HG03558 (cell line): Measurements from ENCODE around the gene TRAF3IP3.

Experiments used
- ATAC-seq: cut with Tn5 transposase; IDR thresholded peaks from one replicate; pipeline ENCODE4 v1.9.1; 2021; ENCODE audit warnings: moderate number of reproducible peaks; ENCODE audit not compliant: unreplicated experiment; ENCODE audit errors: extremely low read depth

The TRAF3IP3 gene

GRCh38 chr1:209755926-209756614 lies at the start of gene TRAF3IP3:
TSS of gene TRAF3IP3 (plus strand) at chr1:209756053. CDS start at chr1:209760040, 3,987 bp downstream.
- ATAC-seq = peak; percentile 44

- ATAC-seq = no peak
Measured at GRCh38 chr1:209706622-209707021, 49.2 kb upstream of the TRAF3IP3 start.

- ATAC-seq = no peak
Measured at GRCh38 chr1:209707308-209707707, 48.5 kb upstream of the TRAF3IP3 start.

GRCh38 chr1:209708297-209708696 lies 47.6 kb upstream of the TRAF3IP3 start:
- no peak for ATAC-seq

GRCh38 chr1:209710093-209710492 lies 45.8 kb upstream of the TRAF3IP3 start:
- no peak for ATAC-seq

- ATAC-seq = no peak
Measured at GRCh38 chr1:209710847-209711246, 45.0 kb upstream of the TRAF3IP3 start.

GRCh38 chr1:209714338-209714737 lies 41.5 kb upstream of the TRAF3IP3 start:
- no peak for ATAC-seq

GRCh38 chr1:209715314-209715713 lies 40.5 kb upstream of the TRAF3IP3 start:
- ATAC-seq = no peak

- no peak for ATAC-seq
Measured at GRCh38 chr1:209717818-209718217, 38.0 kb upstream of the TRAF3IP3 start.

GRCh38 chr1:209720326-209720725 lies 35.5 kb upstream of the TRAF3IP3 start:
- ATAC-seq = no peak

- no peak for ATAC-seq
Measured at GRCh38 chr1:209720826-209721225, 35.0 kb upstream of the TRAF3IP3 start.

GRCh38 chr1:209721323-209721722 lies 34.5 kb upstream of the TRAF3IP3 start:
- no peak for ATAC-seq

GRCh38 chr1:209723265-209723664 lies 32.6 kb upstream of the TRAF3IP3 start:
- no peak for ATAC-seq

- ATAC-seq = no peak
Measured at GRCh38 chr1:209723756-209724693, 31.8 kb upstream of the TRAF3IP3 start.

- no peak for ATAC-seq
Measured at GRCh38 chr1:209727286-209727685, 28.6 kb upstream of the TRAF3IP3 start.

GRCh38 chr1:209727785-209728184 lies 28.1 kb upstream of the TRAF3IP3 start:
- no peak for ATAC-seq

- ATAC-seq = no peak
Measured at GRCh38 chr1:209728466-209728865, 27.4 kb upstream of the TRAF3IP3 start.

- ATAC-seq = no peak
Measured at GRCh38 chr1:209729436-209729835, 26.4 kb upstream of the TRAF3IP3 start.

GRCh38 chr1:209732725-209733124 lies 23.1 kb upstream of the TRAF3IP3 start:
- no peak for ATAC-seq

- ATAC-seq = no peak
Measured at GRCh38 chr1:209733409-209734192, 22.3 kb upstream of the TRAF3IP3 start.
